Body of pancreas (tissue), 4 donors: ENCODE data around the gene CCL7. TPM values are rescaled to one million over a fixed set of nuclear protein-coding genes. Genes with fewer than 3 reads are reported as not detected.

ENCODE experiments used
- ATAC-seq: fragments of 150-250 bp; one replicate; pipeline ENCODE4 v1.9.1; 2016
- DNase-seq, 4 donors: peaks; one replicate each; pipeline ENCODE4 v3.0.0-alpha.2; 2019
- H3K27ac ChIP-seq, 4 donors: fragments of 200-600 bp; sonication (generic); 1 replicate in 3 of 4; 2 replicates in 1 of 4; pipeline versions ENCODE4 v1.5.1 to v1.6.1; 2016 to 2019; ENCODE audit warnings: mild to moderate bottlenecking in 1 of 4, mixed read lengths in 1 of 4, moderate library complexity in 1 of 4
- H3K27me3 ChIP-seq, 2 donors: fragments of 200-600 bp; sonication (generic); one replicate each; pipeline ENCODE4 v1.6.0; 2016; ENCODE audit warnings: mild to moderate bottlenecking in 1 of 2
- H3K36me3 ChIP-seq, 2 donors: fragments of 200-600 bp; sonication (generic); replicated peaks in 1 of 2; 2 replicates each; pipeline ENCODE4 v1.5.1; 2016; ENCODE audit warnings: low read depth in 2 of 2; ENCODE audit not compliant: insufficient read depth in 1 of 2
- H3K4me1 ChIP-seq: fragments of 200-600 bp; sonication (generic); one replicate; pipeline ENCODE4 v1.6.0; 2016
- H3K4me3 ChIP-seq, 2 donors: fragments of 200-600 bp; sonication (generic); 1 replicate in 1 of 2; 2 replicates in 1 of 2; pipeline ENCODE4 v1.5.1; 2016 to 2019
- H3K9me3 ChIP-seq, 3 donors: fragments of 200-600 bp; sonication (generic); 1 replicate in 2 of 3; 2 replicates in 1 of 3; pipeline ENCODE4 v1.5.1; 2016
- POLR2A ChIP-seq, 3 donors: fragments of 450-650 bp; IDR thresholded peaks; one replicate each; pipeline ENCODE4 v1.6.1; 2016; ENCODE audit warnings: antibody characterized with exemption in 3 of 3, mild to moderate bottlenecking in 2 of 3
- WGBS, 2 donors: methylation state at CpG; one replicate each; pipeline ENCODE4 v1.1.5; 2017; 5-methylcytosine and 5-hydroxymethylcytosine counted together
- intact Hi-C: fragments of 100-400 bp; cut with DNase I; formaldehyde crosslinking; loops from one replicate; pipeline ENCODE4 v1.15.1; 2023
- total RNA-seq, 2 donors: library from RNA; depleted of rRNA; stranded (reverse); fragments of >200 nt; gene quantifications; one replicate each; pipeline ENCODE4 v1.1.0, GENCODE V29; 2016
- TF ChIP-seq, protein P1 (sequence below), 7 experiments: fragments of 450-650 bp in 4 of 7; fragments of 200-600 bp in 3 of 7; sonication (generic) in 3 of 7; IDR thresholded peaks; one replicate each; pipeline ENCODE4 v1.5.1; 2016 to 2019; ENCODE audit warnings: antibody characterized with exemption in 7 of 7

The CCL7 gene
- total RNA-seq, 2 donors from 2014 or later, result not detected

GRCh38 chr17:34302636-34303035, 32.6 kb downstream of the CCL7 start:
- DNase-seq (no peak), ATAC-seq (no peak)
- Histone ChIP-seq H3K27me3 (no peaks in the 10 kb centered on the region), H3K36me3 (no peaks in the 10 kb centered on the region), H3K4me3 (no peak overlapping the region), H3K9me3 (no peaks in the 10 kb centered on the region), H3K4me1 (no peaks in the 10 kb centered on the region), H3K27ac (no peak overlapping the region)
- intact Hi-C loops, result loop anchor here (10.0 kb wide), 1 partner anchor 98 kb away; no protein-coding TSS in a partner anchor
- WGBS, 2 donors, result 79 to 86% methylated on average over 1 of the region's 1 CpG
- TF ChIP-seq POLR2A (IDR thresholded peaks at IDR 0.05), result no peak
- TF ChIP-seq, protein P1, sequence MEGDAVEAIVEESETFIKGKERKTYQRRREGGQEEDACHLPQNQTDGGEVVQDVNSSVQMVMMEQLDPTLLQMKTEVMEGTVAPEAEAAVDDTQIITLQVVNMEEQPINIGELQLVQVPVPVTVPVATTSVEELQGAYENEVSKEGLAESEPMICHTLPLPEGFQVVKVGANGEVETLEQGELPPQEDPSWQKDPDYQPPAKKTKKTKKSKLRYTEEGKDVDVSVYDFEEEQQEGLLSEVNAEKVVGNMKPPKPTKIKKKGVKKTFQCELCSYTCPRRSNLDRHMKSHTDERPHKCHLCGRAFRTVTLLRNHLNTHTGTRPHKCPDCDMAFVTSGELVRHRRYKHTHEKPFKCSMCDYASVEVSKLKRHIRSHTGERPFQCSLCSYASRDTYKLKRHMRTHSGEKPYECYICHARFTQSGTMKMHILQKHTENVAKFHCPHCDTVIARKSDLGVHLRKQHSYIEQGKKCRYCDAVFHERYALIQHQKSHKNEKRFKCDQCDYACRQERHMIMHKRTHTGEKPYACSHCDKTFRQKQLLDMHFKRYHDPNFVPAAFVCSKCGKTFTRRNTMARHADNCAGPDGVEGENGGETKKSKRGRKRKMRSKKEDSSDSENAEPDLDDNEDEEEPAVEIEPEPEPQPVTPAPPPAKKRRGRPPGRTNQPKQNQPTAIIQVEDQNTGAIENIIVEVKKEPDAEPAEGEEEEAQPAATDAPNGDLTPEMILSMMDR (IDR thresholded peaks at IDR 0.05), result no peak

DNA sequence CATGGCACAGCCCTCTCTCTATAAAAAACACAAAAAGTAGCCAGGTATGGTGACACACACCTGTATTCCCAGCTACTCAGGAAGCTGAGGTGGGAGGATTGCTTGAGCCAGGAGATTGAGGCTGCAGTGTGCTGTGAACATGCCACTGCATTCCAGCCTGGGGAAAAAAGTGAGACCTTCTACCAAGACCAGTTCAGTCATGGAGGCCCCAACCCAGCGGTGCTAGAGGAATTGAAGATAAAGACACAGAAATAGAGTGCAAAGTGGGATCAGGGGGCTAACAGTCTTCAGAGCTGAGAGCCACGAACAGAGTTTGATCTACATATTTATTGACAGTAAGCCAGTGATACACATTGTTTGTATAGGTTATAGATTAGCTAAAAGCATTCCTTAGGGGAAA, 33.6 kb downstream of the CCL7 start:
- DNase-seq (no peak), ATAC-seq (no peak)
- H3K36me3 ChIP-seq, result no peaks in the 10 kb centered on the region
- H3K9me3 ChIP-seq, result no peaks in the 10 kb centered on the region
- no peak overlapping the region for H3K4me3 ChIP-seq
- intact Hi-C loops, result loop anchor here (10.0 kb wide), 1 partner anchor 99 kb away; no protein-coding TSS in a partner anchor
- 47 to 82% methylated on average over 2 of the region's 2 CpGs for WGBS, 2 donors
- TF ChIP-seq POLR2A (IDR thresholded peaks at IDR 0.05), result no peak
- TF ChIP-seq, protein P1 (IDR thresholded peaks at IDR 0.05), result no peak
- no peaks in the 10 kb centered on the region for H3K4me1 ChIP-seq
- no peaks in the 10 kb centered on the region for H3K27me3 ChIP-seq
- H3K27ac ChIP-seq, result no peak overlapping the region

- Histone ChIP-seq H3K27ac (no peak overlapping the region), H3K36me3 (no peaks in the 10 kb centered on the region), H3K27me3 (no peaks in the 10 kb centered on the region), H3K4me1 (no peaks in the 10 kb centered on the region), H3K4me3 (no peak overlapping the region), H3K9me3 (no peaks in the 10 kb centered on the region)
- TF ChIP-seq POLR2A (IDR thresholded peaks at IDR 0.05), result no peak
- TF ChIP-seq, protein P1 (IDR thresholded peaks at IDR 0.05), result no peak
- intact Hi-C loops, result loop anchor here (10.0 kb wide), 1 partner anchor 100 kb away; no protein-coding TSS in a partner anchor
- DNase-seq, result no peak
- 78 to 82% methylated on average over 4 of the region's 4 CpGs for WGBS, 2 donors
- no peak for ATAC-seq
These were observed 35.0 kb downstream of the CCL7 start for GRCh38 chr17:34305061-34305460.

- Histone ChIP-seq H3K36me3 (no peaks in the 10 kb centered on the region), H3K4me3 (no peak overlapping the region), H3K27ac (no peak overlapping the region), H3K9me3 (no peaks in the 10 kb centered on the region), H3K4me1 (no peaks in the 10 kb centered on the region), H3K27me3 (no peaks in the 10 kb centered on the region)
- ATAC-seq (no peak), DNase-seq (no peak)
- intact Hi-C loops, result loop anchor here (10.0 kb wide), 1 partner anchor 101 kb away; no protein-coding TSS in a partner anchor
- TF ChIP-seq, protein P1 (IDR thresholded peaks at IDR 0.05), result no peak
- TF ChIP-seq POLR2A (IDR thresholded peaks at IDR 0.05), result no peak
These were observed 35.6 kb downstream of the CCL7 start for GRCh38 chr17:34305606-34306005.

- intact Hi-C loops, result loop anchor here (10.0 kb wide), 1 partner anchor 102 kb away; no protein-coding TSS in a partner anchor
- Histone ChIP-seq H3K4me3 (no peak overlapping the region), H3K36me3 (no peaks in the 10 kb centered on the region), H3K4me1 (no peaks in the 10 kb centered on the region), H3K27ac (no peak overlapping the region), H3K27me3 (no peaks in the 10 kb centered on the region), H3K9me3 (no peaks in the 10 kb centered on the region)
- TF ChIP-seq, protein P1 (IDR thresholded peaks at IDR 0.05), result peak in 4 of 7 experiments; percentile 32 to 48 (median 41)
- TF ChIP-seq POLR2A (IDR thresholded peaks at IDR 0.05), result no peak
- WGBS, 2 donors, result 45 to 46% methylated on average over 3 of the region's 3 CpGs
- DNase-seq, result peak in 2 of 4 donors; percentile 12 to 30
- peak; percentile 30 for ATAC-seq
These were observed 36.4 kb downstream of the CCL7 start for GRCh38 chr17:34306466-34306865.
